ENCODE results near the gene CDH24. TPM values are rescaled to one million over a fixed set of nuclear protein-coding genes. Genes with fewer than 3 reads are reported as not detected.

The CDH24 gene
- total RNA-seq (1 to 10 TPM; 6.1 to 9.2 TPM), polyA plus RNA-seq (ENCODE audit: insufficient read length in 6 of 6) (10 to 100 TPM; 11.0 to 14.8 (median 11.8) TPM)
- long read RNA-seq, donor 1, partial matches to known transcripts: 0 of 1 reads
- long read RNA-seq, donor 1, other reads (novel, unspliced or antisense): 0 of 1 reads
- long read RNA-seq, donor 2, partial matches to known transcripts: 0 of 2 reads
- long read RNA-seq, donor 2, other reads (novel, unspliced or antisense): 0 of 2 reads
- long read RNA-seq, donor 3, partial matches to known transcripts: 0 of 1 reads
- long read RNA-seq, donor 3, other reads (novel, unspliced or antisense): 0 of 1 reads
- long read RNA-seq, donor 4, partial matches to known transcripts: 0 of 1 reads
- long read RNA-seq, donor 4, other reads (novel, unspliced or antisense): 1 of 1 reads
- long read RNA-seq, donor 5: 0 reads
- long read RNA-seq, donor 6, partial matches to known transcripts: 0 of 1 reads
- long read RNA-seq, donor 6, other reads (novel, unspliced or antisense): 0 of 1 reads
- long read RNA-seq, donor 7: 0 reads
- long read RNA-seq, donor 8, partial matches to known transcripts: 0 of 2 reads
- long read RNA-seq, donor 8, other reads (novel, unspliced or antisense): 0 of 2 reads
- long read RNA-seq, donor 9: 0 reads
- long read RNA-seq, donor 10: 0 reads
- long read RNA-seq, donor 11, partial matches to known transcripts: 9 of 15 reads
- long read RNA-seq, donor 11, other reads (novel, unspliced or antisense): 0 of 15 reads
- long read RNA-seq, donor 12: 0 reads

DNA sequence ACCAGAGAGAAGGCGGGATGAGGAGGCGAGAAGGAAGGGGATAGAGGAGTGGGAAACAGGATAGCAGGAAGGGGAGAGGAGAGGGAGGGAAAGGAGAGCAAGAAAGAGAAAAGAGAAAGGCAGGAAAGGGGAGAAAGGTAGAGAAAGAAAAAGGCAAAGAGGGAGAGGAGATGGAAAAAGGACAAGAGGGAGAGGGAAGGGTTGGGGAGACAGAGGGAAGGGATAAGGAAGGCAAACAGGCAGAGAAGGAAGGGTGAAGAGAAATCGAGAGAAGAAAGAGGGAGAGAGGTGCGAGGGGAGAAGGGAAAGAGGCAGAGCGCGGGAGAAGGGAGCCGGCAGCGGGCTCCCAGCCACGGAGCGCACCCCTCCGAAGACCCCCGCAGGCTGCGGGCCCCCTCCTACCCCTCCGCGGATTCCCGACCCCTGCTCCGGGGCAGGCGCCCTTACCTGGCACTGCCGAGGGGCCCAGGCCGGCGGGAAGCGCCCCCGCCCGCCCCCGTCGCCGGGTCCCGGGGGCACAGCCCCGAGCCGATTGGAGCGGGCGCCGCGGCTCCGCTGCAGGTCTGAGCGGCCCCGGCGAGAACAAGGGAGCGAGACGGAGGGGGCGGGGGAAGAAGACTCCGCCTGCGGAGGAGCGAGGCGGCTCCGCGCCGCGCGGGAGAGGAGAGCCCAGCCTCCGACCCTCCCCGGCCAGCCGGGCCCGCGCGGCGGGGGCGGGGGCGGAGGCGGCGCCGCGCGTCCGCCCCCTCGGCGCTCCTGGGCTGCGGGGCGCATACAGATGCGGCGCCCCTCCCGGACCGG, at the start of gene CDH24:
CDH24 (minus strand) TSS at position 565 of the 801 bp plus-strand sequence. CDS start 1,787 bp downstream, outside the sequence.
- H3K9me3 ChIP-seq: no peaks in the 10 kb centered on the region
- H3K27me3 ChIP-seq: peaks cover 0 to 8% of the 10 kb centered on the region in 2 donors
- peaks cover 11 to 33% of the 10 kb centered on the region in 2 donors for H3K4me1 ChIP-seq
- peak within 1 kb of the TSS; percentile 62 to 67 for H3K4me3 ChIP-seq
- ATAC-seq: peak; percentile 75
- H3K27ac ChIP-seq: peak within 1 kb of the TSS; percentile 58 to 69
- DNase-seq: peak; percentile 75 to 93 (median 84)
- peaks cover 0 to 38% of the 10 kb centered on the region in 2 donors for H3K36me3 ChIP-seq
- intact Hi-C loops (cut with DNase I): loop anchor here (5.0 to 10.0 kb wide), 2 partner anchors 70 to 72 kb away; partner anchors contain the start of gene AJUBA (in 1 of the 2)
- TF ChIP-seq CTCF (IDR thresholded peaks at IDR 0.05): no peak

DNA sequence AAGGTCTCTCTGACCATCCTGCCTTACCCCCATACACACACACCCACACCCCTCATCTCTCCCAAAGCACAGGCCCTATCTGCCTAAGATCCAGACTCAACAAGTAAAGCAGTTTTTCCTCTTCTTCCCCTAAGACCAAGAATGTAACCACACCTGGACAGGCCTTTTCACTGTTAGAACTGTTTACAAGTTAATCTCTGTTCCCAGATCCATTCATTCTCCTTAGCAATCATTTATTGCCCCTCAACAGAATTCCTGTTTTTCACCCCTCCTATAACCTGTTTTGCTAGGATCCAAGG, 49.4 kb upstream of the CDH24 start:
- Histone ChIP-seq H3K36me3 (no peaks in the 10 kb centered on the region), H3K4me1 (peaks cover 0 to 10% of the 10 kb centered on the region in 2 donors), H3K9me3 (no peaks in the 10 kb centered on the region), H3K4me3 (no peak overlapping the region), H3K27ac (peak overlapping the region in 1 of 2 donors; percentile 8), H3K27me3 (peaks cover 0 to 11% of the 10 kb centered on the region in 2 donors)
- ATAC-seq (no peak), DNase-seq (no peak)
- no peak for TF ChIP-seq CTCF (IDR thresholded peaks at IDR 0.05)
- intact Hi-C loops (cut with DNase I): loop anchor here in 1 of 2 donors (5.0 kb wide), 1 partner anchor 39 kb away; no protein-coding TSS in a partner anchor

DNA sequence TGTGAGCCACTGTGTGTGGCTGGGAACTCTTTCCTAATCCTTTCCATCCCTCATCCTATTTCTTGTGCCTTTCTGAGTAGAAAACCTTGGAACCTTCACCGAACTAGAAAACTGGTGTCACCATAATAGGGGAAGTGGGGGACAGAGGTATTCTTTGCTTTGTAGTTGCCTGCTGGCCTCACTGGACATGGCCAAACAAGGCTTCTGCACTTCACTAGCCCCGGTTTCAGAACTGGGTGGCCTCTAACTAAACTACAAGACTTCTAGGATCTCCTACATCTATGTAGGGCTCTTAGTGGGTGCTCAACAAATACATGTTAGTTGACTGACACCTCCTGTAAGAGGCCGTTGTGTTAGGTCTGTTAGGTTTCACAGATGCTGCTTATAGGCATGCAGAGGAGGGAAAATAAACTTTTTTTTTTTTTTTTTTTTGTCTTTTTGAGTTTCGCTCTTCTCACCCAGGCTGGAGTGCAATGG, 48.1 kb upstream of the CDH24 start:
- TF ChIP-seq CTCF (IDR thresholded peaks at IDR 0.05): no peak
- peaks cover 0 to 10% of the 10 kb centered on the region in 2 donors for H3K4me1 ChIP-seq
- intact Hi-C loops (cut with DNase I): loop anchor here in 1 of 2 donors (5.0 kb wide), 1 partner anchor 38 kb away; no protein-coding TSS in a partner anchor
- no peaks in the 10 kb centered on the region for H3K9me3 ChIP-seq
- no peak overlapping the region for H3K4me3 ChIP-seq
- ATAC-seq: no peak
- H3K27me3 ChIP-seq: no peaks in the 10 kb centered on the region
- no peak overlapping the region for H3K27ac ChIP-seq
- H3K36me3 ChIP-seq: no peaks in the 10 kb centered on the region
- no peak for DNase-seq

- H3K27me3 ChIP-seq: no peaks in the 10 kb centered on the region
- DNase-seq (no peak), ATAC-seq (no peak)
- intact Hi-C loops (cut with DNase I): loop anchor here in 1 of 2 donors (5.0 kb wide), 1 partner anchor 37 kb away; no protein-coding TSS in a partner anchor
- no peaks in the 10 kb centered on the region for H3K9me3 ChIP-seq
- H3K36me3 ChIP-seq: no peaks in the 10 kb centered on the region
- H3K4me1 ChIP-seq: peaks cover 0 to 10% of the 10 kb centered on the region in 2 donors
- TF ChIP-seq CTCF (IDR thresholded peaks at IDR 0.05): no peak
- H3K4me3 ChIP-seq: no peak within 1 kb of the TSS
- H3K27ac ChIP-seq: no peak within 1 kb of the TSS
Observed at GRCh38 chr14:23104591-23105347, 47.4 kb upstream of the CDH24 start, which contains the start of gene CIROP. Gene CIROP, minus strand, starts transcription at chr14:23104989. Its CDS starts 69 bp downstream, at chr14:23104920.
